Measurements from ENCODE around the gene TTC27.
"Not testable (repeated sequence)": the region's sequence is repeated elsewhere in the genome, so short reads cannot be mapped to it uniquely, and the experiment has no call there.

Gene TTC27

GRCh38 chr2:32865399-32866068 lies 237.7 kb downstream of the TTC27 start:
- DNase-seq: peak; percentile 92
- H3K27me3 ChIP-seq (replicated peaks): no peaks in the 10 kb centered on the region
- H3K27ac ChIP-seq: peak overlapping the region; percentile 88
- no peak overlapping the region for H3K4me3 ChIP-seq (ENCODE audit: low read depth, low read length)
- in situ Hi-C loops (cut with HindIII; ENCODE audit: low pct_ligation_motif_present, low sequenced_read_pairs): no loop called here
- H3K36me3 ChIP-seq (replicated peaks): no peaks in the 10 kb centered on the region
- TF ChIP-seq CTCF (IDR thresholded peaks at IDR 0.05; ENCODE audit: low read depth, low read length, missing control alignments): no peak

GRCh38 chr2:32866462-32866861 lies 238.6 kb downstream of the TTC27 start:
- peak overlapping the region; percentile 88 for H3K27ac ChIP-seq

More at GRCh38 chr2:32866462-32866861, 238.6 kb downstream of the TTC27 start:
- in situ Hi-C loops (cut with HindIII; ENCODE audit: low pct_ligation_motif_present, low sequenced_read_pairs); H3K4me3 ChIP-seq (ENCODE audit: low read depth, low read length); DNase-seq; H3K27me3 ChIP-seq (replicated peaks); H3K36me3 ChIP-seq (replicated peaks): not testable (repeated sequence)

Data from brain microvascular endothelial cell (primary cell).